ENCODE data around the gene CCDC188. TPM values are rescaled to one million over a fixed set of nuclear protein-coding genes. Genes with fewer than 3 reads are reported as not detected.
A peak's percentile ranks its signal among the peaks of the same experiment; 100 is the strongest.
"Not testable (repeated sequence)": the region's sequence is repeated elsewhere in the genome, so short reads cannot be mapped to it uniquely, and the experiment has no call there.

Gene CCDC188
- total RNA-seq, 1 experiment from 2014 or later = not detected

DNA sequence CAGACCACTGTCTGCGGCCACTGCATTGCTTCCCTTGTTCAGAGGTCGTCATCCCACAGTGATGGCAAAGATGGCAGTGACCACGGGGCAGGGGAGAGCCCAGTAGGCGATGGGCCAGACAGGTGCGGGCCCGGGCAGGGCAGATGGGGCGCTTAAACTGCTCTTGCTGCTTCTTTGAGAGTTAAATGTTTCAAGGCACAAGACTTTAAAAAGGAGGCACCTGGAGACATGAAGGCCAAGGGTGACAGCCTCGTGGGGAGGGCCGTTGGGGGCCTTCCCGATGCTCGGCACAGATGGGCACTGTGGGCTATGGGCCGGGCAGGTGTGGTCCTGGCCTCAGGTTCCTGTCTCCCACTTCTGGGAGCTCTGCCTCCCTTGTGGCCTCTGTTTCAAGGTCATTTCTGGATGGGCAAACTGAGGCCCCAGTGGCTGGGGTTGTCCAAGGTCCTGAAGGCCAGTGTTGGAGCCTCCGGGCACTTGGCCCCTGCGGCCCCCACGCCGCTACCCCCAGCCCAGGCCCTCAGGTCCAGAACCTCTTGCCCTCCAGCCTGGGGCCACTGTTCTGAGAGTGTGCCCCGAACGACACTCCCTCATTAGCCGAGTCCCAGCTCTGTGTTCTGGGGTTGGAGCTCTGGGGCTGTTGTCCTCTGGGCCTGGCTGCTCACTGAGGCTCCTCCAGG lies 16.9 kb upstream of the CCDC188 start:
- no peaks in the 10 kb centered on the region for H3K36me3 ChIP-seq (replicated peaks; ENCODE audit: control insufficient read depth, insufficient read depth, low read length)
- no peaks in the 10 kb centered on the region for H3K27me3 ChIP-seq (ENCODE audit: control insufficient read depth, insufficient read depth, low read length)
- H3K4me3 ChIP-seq (ENCODE audit: insufficient read depth, low read depth, low read length) = no peak overlapping the region
- DNase-seq = no peak

DNA sequence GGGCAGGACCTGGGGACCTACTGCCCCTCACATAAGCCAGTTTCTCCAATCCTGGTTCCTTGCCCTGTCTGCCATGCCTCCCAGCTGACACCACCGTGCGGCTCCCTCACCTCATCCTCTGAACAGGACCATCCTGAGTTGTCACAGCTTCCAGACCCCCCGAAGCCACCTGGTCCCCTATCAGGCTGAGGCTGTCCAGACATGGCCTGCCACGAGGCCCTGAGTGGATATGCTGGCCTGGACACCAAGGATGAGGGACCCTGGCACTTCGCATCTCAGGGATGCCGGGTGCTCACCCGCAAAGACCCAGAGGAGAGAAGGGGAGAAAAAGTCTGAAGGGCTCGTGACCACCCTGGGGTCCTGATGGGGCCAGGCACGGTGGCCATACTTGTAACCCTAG lies 15.8 kb upstream of the CCDC188 start:
- no peaks in the 10 kb centered on the region for H3K36me3 ChIP-seq (replicated peaks; ENCODE audit: control insufficient read depth, insufficient read depth, low read length)
- H3K4me3 ChIP-seq (ENCODE audit: insufficient read depth, low read depth, low read length) = no peak overlapping the region
- DNase-seq = no peak
- no peaks in the 10 kb centered on the region for H3K27me3 ChIP-seq (ENCODE audit: control insufficient read depth, insufficient read depth, low read length)

DNA sequence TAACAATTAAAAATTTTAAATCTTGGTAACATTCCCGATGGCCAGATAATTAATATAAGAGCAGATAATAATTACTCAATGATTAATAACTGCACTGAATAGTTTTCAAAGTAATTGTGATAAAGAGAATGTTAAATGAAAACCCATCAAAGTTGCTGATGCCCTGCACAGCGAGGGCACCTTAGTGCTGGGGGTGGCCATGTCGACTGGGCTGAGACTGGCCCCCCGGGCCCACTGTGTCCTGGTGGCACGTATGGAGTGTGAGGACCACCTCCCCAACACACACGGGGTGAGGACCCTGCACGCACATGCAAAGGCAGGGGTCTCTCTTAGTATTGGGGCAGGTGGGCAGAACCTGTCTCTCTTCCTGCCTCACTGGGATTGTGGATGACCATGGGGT lies 15.1 kb upstream of the CCDC188 start:
- no peak for DNase-seq
- Histone ChIP-seq H3K27me3 (ENCODE audit: control insufficient read depth, insufficient read depth, low read length) (no peaks in the 10 kb centered on the region), H3K36me3 (replicated peaks; ENCODE audit: control insufficient read depth, insufficient read depth, low read length) (no peaks in the 10 kb centered on the region), H3K4me3 (ENCODE audit: insufficient read depth, low read depth, low read length) (no peak overlapping the region)

DNA sequence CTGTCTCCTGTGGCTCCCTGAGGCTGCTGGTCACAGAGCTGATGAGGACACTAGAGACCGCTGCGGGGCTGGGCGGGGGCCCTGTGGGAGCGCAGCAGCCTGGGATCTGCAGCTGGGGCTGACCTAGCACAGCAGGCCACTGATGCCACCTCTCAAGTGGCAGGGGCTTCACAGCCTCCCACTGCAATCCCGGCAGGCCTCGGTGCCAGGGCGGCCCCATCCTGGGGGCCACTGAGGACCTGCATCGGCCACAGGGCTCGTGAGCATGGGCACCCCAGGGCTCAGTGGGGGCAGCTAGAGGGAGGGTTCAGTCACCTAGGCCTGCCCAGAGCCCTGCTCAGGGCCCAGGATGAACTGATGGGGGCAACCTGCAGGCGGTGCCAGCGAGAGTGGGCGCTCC lies 14.6 kb upstream of the CCDC188 start:
- no peaks in the 10 kb centered on the region for H3K27me3 ChIP-seq (ENCODE audit: control insufficient read depth, insufficient read depth, low read length)
- H3K4me3 ChIP-seq (ENCODE audit: insufficient read depth, low read depth, low read length) = no peak overlapping the region
- H3K36me3 ChIP-seq (replicated peaks; ENCODE audit: control insufficient read depth, insufficient read depth, low read length) = no peaks in the 10 kb centered on the region
- no peak for DNase-seq

DNA sequence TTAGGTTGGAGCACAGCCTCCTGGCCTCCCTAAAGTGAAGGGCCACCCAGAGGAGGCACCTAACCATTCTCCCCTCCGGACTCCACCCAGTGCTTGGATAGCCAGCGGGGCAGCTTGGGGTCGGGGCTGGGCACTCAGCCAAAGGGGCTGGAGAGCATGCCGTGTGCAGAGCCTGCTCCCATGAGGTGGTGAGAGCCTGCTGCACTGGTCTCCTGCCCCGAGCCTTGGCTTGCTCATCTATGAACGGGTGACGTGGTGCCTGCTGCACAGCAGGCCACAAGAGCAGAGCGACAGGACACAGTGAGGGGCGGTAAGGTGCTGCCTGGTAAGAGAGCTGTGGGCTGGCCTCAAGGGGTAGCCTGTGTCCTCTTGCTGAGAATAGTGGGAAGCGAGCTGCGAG lies 14.0 kb upstream of the CCDC188 start:
- Histone ChIP-seq H3K27me3 (ENCODE audit: control insufficient read depth, insufficient read depth, low read length) (no peaks in the 10 kb centered on the region), H3K36me3 (replicated peaks; ENCODE audit: control insufficient read depth, insufficient read depth, low read length) (no peaks in the 10 kb centered on the region), H3K4me3 (ENCODE audit: insufficient read depth, low read depth, low read length) (no peak overlapping the region)
- no peak for DNase-seq

DNA sequence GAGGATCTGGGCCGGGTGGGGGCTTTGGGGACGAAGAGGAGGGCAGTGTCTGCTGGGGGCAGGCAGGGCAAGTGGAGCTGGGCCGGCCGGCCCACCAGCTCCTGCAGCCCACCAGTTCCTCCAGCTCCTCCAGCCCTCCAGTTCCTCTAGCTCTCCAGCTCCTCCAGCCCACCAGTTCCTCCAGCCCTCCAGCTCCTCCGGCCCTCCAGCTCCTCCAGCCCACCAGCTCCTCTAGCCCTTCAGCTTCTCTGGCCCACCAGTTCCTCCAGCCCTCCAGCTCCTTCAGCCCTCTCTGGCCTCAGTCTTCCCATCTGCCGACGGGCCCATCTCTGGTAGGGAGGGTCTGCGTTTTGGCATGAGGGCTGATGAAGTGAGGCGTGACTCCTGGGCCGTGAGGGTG lies 9.2 kb upstream of the CCDC188 start:
- Histone ChIP-seq H3K27me3 (ENCODE audit: control insufficient read depth, insufficient read depth, low read length) (no peaks in the 10 kb centered on the region), H3K4me3 (ENCODE audit: insufficient read depth, low read depth, low read length) (no peak overlapping the region), H3K36me3 (replicated peaks; ENCODE audit: control insufficient read depth, insufficient read depth, low read length) (no peaks in the 10 kb centered on the region)
- DNase-seq = no peak

DNA sequence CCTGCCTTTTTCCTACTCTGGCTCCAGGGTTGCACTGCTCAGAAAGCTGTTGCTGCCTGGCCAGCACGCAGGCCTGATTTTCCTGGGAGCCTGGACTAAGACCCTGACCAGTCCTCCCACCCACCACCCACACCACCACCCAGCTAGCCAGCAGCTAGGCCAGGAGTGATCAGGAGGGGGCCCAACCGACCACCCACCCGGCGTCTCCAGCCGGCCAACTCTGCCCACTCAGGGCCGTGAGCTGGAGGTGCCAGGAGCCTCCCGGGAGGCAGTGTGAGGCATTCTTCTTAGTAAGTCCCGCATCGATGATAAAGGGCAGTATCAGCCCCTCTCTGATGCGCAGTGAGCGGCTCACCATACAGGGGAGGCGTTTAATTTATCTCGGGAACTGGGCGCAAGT lies 8.7 kb upstream of the CCDC188 start:
- H3K4me3 ChIP-seq (ENCODE audit: insufficient read depth, low read depth, low read length); H3K36me3 ChIP-seq (replicated peaks; ENCODE audit: control insufficient read depth, insufficient read depth, low read length); DNase-seq; H3K27me3 ChIP-seq (ENCODE audit: control insufficient read depth, insufficient read depth, low read length): not testable (repeated sequence)

DNA sequence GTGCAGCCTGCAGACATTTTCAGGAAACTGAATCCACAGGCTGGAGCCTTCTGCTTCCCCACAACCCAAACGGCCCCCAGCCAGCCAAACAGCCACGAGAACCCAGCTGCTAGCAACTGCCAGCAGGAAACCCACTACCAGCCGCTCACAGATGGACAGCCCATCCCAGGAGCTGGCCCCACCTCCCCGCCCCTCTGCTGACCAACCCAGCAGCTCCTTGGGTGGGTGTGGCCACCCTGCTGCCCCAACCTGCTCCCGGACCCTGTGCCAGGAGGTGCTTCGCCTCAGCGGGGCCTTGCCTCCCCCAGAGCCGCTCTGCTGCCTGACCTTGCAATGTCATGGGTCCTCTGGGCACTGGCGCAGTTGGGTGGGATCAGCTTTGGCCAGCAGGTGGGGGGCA lies 8.2 kb upstream of the CCDC188 start:
- Histone ChIP-seq H3K27me3 (ENCODE audit: control insufficient read depth, insufficient read depth, low read length) (no peaks in the 10 kb centered on the region), H3K36me3 (replicated peaks; ENCODE audit: control insufficient read depth, insufficient read depth, low read length) (no peaks in the 10 kb centered on the region), H3K4me3 (ENCODE audit: insufficient read depth, low read depth, low read length) (no peak overlapping the region)
- peak; percentile 92 for DNase-seq

DNA sequence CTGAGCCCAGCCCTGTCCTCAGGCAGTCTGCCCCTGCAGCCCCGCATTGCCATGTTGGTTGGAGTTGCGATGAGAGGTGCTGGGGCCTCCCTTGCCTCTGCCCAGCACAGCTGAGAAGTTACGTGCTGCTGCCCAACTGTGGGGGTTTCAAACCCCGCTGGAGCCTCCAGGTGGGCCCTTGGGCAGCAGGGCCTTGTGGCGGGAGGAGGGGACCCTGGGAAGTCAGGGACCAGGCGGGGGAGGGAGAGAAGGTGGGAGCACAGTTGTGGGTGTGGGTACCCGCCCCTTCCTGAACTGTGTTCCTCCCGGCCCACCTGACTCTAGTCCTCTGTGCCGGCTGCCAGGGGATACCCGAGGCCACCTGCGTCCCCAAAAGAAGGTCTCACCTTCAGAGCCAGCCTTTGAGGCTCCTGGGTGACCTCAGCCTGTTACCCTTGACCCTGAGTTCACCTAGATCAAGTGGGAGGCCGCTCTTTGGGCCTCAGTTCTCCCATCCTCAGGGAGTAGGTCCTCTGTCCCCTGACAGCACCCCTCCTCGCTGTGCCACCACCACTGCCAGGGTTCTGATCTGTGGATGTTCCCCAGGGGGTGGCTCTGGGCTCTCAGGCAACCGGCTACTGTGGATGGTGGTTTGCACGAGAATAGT lies 7.7 kb upstream of the CCDC188 start:
- no peaks in the 10 kb centered on the region for H3K36me3 ChIP-seq (replicated peaks; ENCODE audit: control insufficient read depth, insufficient read depth, low read length)
- DNase-seq = no peak
- H3K4me3 ChIP-seq (ENCODE audit: insufficient read depth, low read depth, low read length) = no peak overlapping the region
- no peaks in the 10 kb centered on the region for H3K27me3 ChIP-seq (ENCODE audit: control insufficient read depth, insufficient read depth, low read length)

DNA sequence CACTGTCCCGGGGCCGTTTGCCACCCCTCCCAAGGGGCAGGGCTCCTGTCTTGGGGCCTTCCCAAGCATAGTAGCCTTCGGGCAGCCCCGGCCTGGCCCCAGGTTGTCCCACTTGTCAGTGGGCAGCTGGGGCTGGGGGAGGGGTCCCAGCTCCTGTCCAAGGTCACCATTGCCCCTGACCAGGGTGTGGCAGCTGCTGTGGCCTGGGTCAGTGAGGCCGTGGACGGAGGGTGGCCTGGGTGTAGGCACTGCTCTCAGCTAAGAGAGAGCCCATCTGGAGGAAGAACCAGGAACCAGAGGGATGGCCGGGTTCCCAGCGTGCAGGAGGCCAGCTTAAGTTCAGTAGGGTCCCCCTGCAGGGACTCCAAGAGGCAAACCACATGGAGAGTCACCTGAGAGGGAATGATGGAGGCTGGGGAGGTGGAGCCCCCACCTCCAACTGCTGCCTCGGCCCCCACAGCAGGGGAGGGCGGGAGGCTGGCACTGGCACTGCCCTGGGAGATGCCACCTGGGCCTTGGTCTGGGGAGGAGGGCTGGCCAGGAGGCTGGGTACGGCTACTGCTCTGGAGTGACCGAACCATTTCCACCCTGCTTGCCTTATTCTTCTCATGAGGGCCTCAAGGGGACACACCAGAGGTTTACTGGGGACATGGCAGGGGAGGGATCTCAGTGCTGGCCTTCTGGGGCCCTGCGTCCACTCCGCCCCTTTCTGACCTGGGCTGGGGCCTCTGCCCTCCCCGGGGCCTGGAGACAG lies 6.8 kb upstream of the CCDC188 start:
- DNase-seq = no peak
- Histone ChIP-seq H3K27me3 (ENCODE audit: control insufficient read depth, insufficient read depth, low read length) (no peaks in the 10 kb centered on the region), H3K4me3 (ENCODE audit: insufficient read depth, low read depth, low read length) (no peak overlapping the region), H3K36me3 (replicated peaks; ENCODE audit: control insufficient read depth, insufficient read depth, low read length) (no peaks in the 10 kb centered on the region)

DNA sequence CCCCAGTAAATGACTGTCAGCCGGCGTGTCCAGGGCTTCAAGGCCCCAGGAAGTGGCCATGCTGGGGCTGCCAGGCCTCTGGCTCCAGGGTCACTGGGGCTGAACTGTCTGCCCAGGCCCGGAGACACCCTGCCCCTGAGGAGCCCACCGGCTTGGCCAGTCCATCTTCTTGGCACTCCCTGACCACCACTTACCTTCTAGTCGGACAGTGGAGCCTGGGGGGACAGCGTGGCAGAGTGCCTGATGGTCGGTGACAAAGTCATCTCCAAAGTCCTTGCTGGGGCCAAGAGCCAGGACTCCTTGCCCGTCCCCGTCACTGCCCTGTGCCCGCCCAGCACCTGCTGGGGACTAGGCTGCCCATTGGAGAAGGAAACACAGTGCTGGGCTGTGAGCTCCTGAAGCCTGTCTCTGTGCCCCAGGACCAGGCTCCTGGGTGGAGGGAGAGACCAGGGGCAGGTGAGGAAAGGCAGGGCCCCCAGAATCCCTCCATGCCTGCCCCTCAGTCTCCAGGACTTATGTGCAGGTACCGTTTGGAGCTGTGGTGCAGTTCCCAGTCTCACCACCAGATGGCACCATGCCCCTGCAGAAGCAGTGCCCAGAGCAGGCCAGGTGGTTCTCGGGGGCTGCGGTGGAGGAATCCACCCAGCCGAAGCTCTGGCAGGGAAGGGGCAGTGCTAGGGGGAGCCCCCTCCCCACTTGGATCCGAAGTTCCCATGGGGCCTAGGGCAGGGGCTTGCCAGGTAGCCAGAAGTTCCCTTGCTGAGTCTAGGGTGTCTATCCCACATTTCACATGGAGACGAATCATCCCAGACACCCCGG lies 6.0 kb upstream of the CCDC188 start:
- no peaks in the 10 kb centered on the region for H3K36me3 ChIP-seq (replicated peaks; ENCODE audit: control insufficient read depth, insufficient read depth, low read length)
- H3K4me3 ChIP-seq (ENCODE audit: insufficient read depth, low read depth, low read length) = no peak overlapping the region
- DNase-seq = peak; percentile 98
- no peaks in the 10 kb centered on the region for H3K27me3 ChIP-seq (ENCODE audit: control insufficient read depth, insufficient read depth, low read length)

DNA sequence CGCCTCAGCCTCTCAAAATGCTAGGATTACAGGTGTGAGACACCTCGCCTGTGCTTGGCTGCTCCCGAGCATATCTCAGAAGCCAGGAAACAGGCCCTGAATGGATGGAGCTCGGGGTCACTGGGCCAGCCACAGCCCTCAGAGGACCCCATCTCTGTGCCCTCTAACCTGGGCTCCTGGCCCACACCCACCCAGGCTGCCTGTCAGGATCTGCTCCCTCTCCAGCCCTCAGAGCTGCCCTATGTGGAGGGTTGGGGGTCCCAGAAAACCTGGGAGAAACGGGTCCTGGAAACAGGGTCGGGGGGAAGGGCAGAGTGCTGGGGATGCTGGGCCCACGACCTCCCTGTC lies 5.2 kb upstream of the CCDC188 start:
- Histone ChIP-seq H3K27me3 (ENCODE audit: control insufficient read depth, insufficient read depth, low read length) (no peaks in the 10 kb centered on the region), H3K36me3 (replicated peaks; ENCODE audit: control insufficient read depth, insufficient read depth, low read length) (no peaks in the 10 kb centered on the region), H3K4me3 (ENCODE audit: insufficient read depth, low read depth, low read length) (no peak overlapping the region)
- DNase-seq = no peak

DNA sequence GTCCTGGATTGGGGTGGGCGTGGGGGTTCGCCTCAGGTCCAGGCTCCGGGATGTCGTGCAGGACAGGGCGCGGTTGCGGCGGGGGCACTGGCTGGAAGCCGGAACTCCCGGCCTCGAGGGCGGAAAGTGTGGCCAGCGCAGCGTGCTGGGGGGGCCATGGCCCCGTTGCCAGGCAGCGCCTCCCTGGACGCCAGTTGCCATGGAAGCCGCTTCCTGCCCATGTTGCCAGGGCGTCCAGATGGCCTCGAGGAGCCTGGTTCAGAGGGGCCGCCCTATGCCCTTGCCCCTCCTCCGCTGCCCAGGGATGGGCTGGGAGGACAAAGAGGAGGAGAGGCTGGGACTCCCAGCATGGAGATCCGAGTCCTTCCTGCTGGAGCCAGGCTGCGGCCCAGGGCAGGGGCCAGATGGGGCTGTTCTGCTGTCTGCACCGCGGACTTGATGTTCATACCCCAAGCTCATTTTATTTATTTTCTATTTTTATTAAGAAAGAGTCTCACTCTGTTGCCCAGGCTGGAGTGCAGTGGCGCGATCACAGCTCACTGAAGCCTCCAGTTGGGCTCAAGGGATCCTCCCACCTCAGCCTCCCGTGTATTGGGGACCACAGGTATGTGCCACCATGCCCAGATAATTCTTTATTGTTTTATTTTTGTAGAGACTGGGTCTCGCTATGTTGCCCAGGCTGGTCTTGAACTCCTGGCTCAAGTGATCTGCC lies 4.6 kb upstream of the CCDC188 start:
- no peak for DNase-seq
- Histone ChIP-seq H3K4me3 (ENCODE audit: insufficient read depth, low read depth, low read length) (no peak overlapping the region), H3K36me3 (replicated peaks; ENCODE audit: control insufficient read depth, insufficient read depth, low read length) (no peaks in the 10 kb centered on the region)

DNA sequence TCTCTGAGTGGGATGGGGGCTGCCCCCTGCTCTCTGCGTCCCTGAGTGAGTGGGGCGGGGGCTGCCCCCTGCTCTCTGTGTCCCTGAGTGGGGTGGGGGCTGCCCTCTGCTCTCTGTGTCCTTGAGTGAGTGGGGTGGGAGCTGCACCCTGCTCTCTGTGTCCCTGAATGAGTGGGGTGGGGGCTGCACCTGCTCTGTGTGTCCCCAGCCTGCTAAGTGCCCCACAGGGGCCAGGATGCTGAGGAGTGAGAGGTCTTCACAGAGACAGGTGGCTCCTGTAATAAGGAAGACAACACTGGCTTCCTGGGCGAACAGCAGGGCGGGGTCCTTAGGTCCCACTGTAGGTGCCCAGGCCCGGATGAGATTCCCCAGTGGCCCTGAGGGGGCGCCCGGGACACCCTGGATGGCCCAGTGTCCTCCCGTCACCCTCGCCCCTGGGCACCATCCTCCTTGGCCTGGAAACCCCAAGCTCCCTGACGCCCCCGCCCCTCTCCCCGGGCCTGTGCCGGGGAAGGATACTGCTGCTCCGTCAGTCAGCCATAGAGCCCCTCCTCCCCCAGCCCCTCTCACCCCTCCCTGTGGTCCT lies 3.8 kb upstream of the CCDC188 start:
- DNase-seq = peak; percentile 83

More for the DNA sequence above, 4.6 kb upstream of the CCDC188 start:
- H3K27me3 ChIP-seq (ENCODE audit: control insufficient read depth, insufficient read depth, low read length) = no peaks in the 10 kb centered on the region

More for the DNA sequence above, 3.8 kb upstream of the CCDC188 start:
- H3K4me3 ChIP-seq (ENCODE audit: insufficient read depth, low read depth, low read length) = no peak overlapping the region
- H3K36me3 ChIP-seq (replicated peaks; ENCODE audit: control insufficient read depth, insufficient read depth, low read length) = no peaks in the 10 kb centered on the region
- H3K27me3 ChIP-seq (ENCODE audit: control insufficient read depth, insufficient read depth, low read length) = no peaks in the 10 kb centered on the region
